Ammon's horn (tissue), 1 donor: Measurements from ENCODE around the gene OR4C45.
"Not testable (repeated sequence)": the region's sequence is repeated elsewhere in the genome, so short reads cannot be mapped to it uniquely, and the experiment has no call there.

Source experiments
- DNase-seq: peaks from one replicate; pipeline ENCODE4 v3.0.0-alpha.2; 2016; ENCODE audit warnings: low spot score

OR4C45 gene

GRCh38 chr11:50032574-50032973 lies at the start of gene OR4C45:
TSS of gene OR4C45 (plus strand) at chr11:50032874.
- DNase-seq: no peak

GRCh38 chr11:49995565-49995964 lies 37.1 kb upstream of the OR4C45 start:
- peak; percentile 75 for DNase-seq

- peak; percentile 5 for DNase-seq
Measured at GRCh38 chr11:50030193-50030592, 2.5 kb upstream of the OR4C45 start.

GRCh38 chr11:50036239-50036638 lies 3.6 kb downstream of the OR4C45 start:
- not testable (repeated sequence) for DNase-seq

GRCh38 chr11:50037251-50037650 lies 4.6 kb downstream of the OR4C45 start:
- no peak for DNase-seq

GRCh38 chr11:50044647-50045046 lies 12.0 kb downstream of the OR4C45 start:
- no peak for DNase-seq

- not testable (repeated sequence) for DNase-seq
Measured at GRCh38 chr11:50063056-50063455, 30.4 kb downstream of the OR4C45 start.

GRCh38 chr11:50070389-50070788 lies 37.7 kb downstream of the OR4C45 start:
- DNase-seq: no peak

GRCh38 chr11:50071584-50072225 lies 39.0 kb downstream of the OR4C45 start:
- no peak for DNase-seq

- no peak for DNase-seq
Measured at GRCh38 chr11:50072226-50073112, 39.8 kb downstream of the OR4C45 start.

GRCh38 chr11:50073113-50074105 lies 40.7 kb downstream of the OR4C45 start:
- DNase-seq: no peak

- DNase-seq: no peak
Measured at GRCh38 chr11:50074161-50074560, 41.5 kb downstream of the OR4C45 start.

- no peak for DNase-seq
Measured at GRCh38 chr11:50075856-50076255, 43.2 kb downstream of the OR4C45 start.

GRCh38 chr11:50077526-50077925 lies 44.9 kb downstream of the OR4C45 start:
- DNase-seq: no peak

- DNase-seq: no peak
Measured at GRCh38 chr11:50078001-50078400, 45.3 kb downstream of the OR4C45 start.

GRCh38 chr11:50078946-50079345 lies 46.3 kb downstream of the OR4C45 start:
- DNase-seq: not testable (repeated sequence)

GRCh38 chr11:50080256-50080655 lies 47.6 kb downstream of the OR4C45 start:
- no peak for DNase-seq
